Measurements from ENCODE around the gene RHOB. TPM values are rescaled to one million over a fixed set of nuclear protein-coding genes. Genes with fewer than 3 reads are reported as not detected.
"Not testable (repeated sequence)": the region's sequence is repeated elsewhere in the genome, so short reads cannot be mapped to it uniquely, and the experiment has no call there.

Gene RHOB
- polyA plus RNA-seq, 3 donors: 70.6 to 93.3 (median 81.6) TPM

- no peak for DNase-seq (ENCODE audit: low read depth in 3 of 3, low spot score in 2 of 3)
These were observed 4.5 kb downstream of the RHOB start for GRCh38 chr2:20451341-20451740.

- no peak for DNase-seq (ENCODE audit: low read depth in 3 of 3, low spot score in 2 of 3)
These were observed 5.1 kb downstream of the RHOB start for GRCh38 chr2:20451761-20452499.

GRCh38 chr2:20452551-20452950 lies 5.7 kb downstream of the RHOB start:
- no peak for DNase-seq (ENCODE audit: low read depth in 3 of 3, low spot score in 2 of 3)

- no peak for DNase-seq (ENCODE audit: low read depth in 3 of 3, low spot score in 2 of 3)
These were observed 6.2 kb downstream of the RHOB start for GRCh38 chr2:20453087-20453486.

DNA sequence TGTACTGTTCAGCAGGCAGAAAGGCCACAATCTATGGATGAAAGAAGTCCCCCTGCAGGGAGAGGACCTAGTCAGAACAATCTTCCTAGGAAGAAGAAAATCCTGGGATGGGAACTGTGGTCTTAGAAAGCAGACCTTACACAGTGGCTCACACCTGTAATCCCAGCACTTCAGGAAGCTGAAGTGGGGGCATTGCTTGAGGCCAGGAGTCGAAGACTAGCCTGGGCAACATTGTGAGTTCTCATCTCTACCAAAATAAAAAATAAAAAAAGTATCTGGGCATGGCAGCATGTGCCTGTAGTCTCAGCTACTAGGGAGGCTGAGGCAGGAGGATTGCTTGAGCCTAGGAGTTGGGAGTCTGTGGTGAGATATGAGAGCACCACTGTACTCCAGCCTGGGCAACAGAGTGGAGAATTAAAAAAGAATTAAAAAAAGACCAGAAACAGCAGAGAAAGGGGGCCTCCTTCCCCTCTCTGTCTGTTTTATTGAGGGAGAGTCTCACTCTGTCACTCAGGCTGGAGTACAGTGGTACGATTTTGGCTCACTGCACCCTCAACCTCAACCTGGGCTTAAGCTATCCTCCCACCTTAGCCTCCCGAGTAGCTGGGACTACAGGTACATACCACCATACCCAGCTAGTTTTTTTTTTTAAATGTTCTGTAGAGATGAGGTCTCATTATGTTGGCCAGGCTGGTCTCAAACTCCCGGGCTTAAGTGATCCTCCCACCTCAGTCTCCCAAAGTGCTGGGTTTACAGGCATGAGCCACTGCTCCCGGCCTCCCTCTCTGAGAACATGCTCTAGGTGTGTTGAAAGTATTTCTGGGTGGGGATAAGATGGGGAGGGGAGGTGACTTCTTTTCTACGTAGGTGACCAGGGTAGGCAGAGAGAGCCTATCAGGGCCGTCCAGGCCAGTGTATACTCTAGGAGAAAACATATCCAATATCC lies 7.4 kb downstream of the RHOB start:
- DNase-seq (ENCODE audit: low read depth in 3 of 3, low spot score in 2 of 3): no peak

DNA sequence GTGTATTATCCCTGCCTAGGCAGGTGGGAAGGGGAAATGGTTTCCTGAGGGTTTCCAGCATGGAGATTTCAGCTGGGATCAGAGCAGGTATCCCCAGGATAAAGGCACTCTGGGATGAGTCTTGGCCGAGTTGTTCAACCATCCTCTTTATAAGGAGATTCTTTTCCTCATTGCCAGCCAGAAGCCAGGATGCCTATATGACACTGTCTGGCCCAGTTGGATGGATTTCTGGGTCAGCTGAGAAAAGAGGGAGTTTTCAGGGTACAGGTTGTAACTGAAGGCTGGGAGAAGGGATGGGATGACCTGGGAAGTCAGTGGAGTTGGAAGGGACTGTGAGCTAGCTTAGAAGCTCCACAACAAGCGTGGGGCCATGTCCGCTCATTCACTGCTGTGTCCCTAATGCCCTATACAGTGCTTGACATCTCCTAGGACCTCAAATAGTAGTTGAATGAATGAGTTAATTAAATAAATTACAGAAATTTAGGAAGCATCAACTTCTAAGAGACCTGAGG lies 8.3 kb downstream of the RHOB start:
- no peak for DNase-seq (ENCODE audit: low read depth in 3 of 3, low spot score in 2 of 3)

- DNase-seq (ENCODE audit: low read depth in 3 of 3, low spot score in 2 of 3): no peak
These were observed 9.3 kb downstream of the RHOB start for GRCh38 chr2:20456116-20456571.

- no peak for DNase-seq (ENCODE audit: low read depth in 3 of 3, low spot score in 2 of 3)
These were observed 10.0 kb downstream of the RHOB start for GRCh38 chr2:20456636-20457426.

- DNase-seq (ENCODE audit: low read depth in 3 of 3, low spot score in 2 of 3): no peak
These were observed 11.1 kb downstream of the RHOB start for GRCh38 chr2:20457661-20458630.

DNA sequence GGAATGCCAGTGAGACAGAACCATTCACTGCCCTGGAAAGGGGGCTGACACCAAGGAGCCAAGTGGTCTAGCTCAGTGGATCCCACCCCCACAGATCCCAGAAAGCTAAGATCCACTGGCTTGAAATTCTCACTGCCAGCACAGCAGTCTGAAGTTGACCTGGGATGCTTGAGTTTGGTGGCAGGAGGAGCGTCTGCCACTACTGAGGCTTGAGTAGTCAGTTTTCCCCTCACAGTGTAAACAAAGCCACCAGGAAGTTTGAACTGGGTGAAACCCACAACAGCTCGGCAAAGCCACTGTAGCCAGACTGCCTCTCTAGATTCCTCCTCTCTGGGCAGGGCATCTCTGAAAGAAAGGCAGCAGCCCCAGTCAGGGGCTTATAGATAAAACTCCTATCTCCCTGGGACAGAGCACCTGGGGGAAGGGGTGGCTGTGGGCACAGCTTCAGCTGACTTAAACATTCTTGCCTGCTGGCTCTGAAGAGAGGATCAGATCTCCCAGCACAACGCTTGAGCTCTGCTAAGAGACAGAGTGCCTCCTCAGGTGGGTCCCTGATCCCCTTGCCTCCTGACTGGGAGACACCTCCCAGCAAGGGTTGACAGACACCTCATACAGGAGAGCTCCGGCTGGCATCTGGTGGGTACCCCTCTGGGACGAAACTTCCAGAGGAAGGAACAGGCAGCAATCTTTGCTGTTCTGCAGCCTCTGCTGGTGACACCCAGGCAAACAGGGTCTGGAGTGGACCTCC lies 12.0 kb downstream of the RHOB start:
- not testable (repeated sequence) for DNase-seq (ENCODE audit: low read depth in 3 of 3, low spot score in 2 of 3)

DNA sequence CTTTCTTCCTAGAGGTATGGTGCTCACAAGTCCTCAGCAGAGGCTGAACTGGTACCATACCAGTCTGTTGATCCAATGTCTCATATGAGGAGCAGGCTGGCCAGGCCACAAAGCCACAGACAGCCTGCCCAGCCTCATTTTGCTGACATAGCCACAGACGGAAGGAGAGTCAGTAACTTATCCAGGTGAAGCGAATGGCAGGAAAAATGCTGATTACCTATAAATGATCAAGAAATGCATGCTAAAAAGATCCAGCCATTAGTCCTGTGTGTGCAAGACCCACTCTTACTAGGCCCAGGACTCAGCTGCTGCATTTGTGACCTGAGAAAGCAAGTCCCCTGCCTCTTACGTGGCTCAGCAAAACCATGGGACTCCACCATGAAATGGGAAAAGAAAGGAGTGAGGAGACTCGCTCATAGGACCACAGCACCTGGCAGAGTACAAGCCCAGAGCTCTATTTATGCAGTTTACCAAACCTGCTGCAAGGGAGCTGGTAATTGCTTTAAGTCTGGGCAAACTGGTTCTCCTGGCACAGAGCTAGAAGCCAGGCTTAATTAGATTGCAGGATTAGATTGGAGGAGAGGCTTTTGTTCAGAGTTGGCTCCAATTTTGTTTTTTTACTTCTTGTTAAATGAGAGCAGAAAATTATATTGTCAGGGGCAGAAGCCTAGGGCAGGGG lies 19.0 kb downstream of the RHOB start:
- DNase-seq (ENCODE audit: low read depth in 3 of 3, low spot score in 2 of 3): no peak

GRCh38 chr2:20467789-20468548 lies 21.1 kb downstream of the RHOB start:
- no peak for DNase-seq (ENCODE audit: low read depth in 3 of 3, low spot score in 2 of 3)

DNA sequence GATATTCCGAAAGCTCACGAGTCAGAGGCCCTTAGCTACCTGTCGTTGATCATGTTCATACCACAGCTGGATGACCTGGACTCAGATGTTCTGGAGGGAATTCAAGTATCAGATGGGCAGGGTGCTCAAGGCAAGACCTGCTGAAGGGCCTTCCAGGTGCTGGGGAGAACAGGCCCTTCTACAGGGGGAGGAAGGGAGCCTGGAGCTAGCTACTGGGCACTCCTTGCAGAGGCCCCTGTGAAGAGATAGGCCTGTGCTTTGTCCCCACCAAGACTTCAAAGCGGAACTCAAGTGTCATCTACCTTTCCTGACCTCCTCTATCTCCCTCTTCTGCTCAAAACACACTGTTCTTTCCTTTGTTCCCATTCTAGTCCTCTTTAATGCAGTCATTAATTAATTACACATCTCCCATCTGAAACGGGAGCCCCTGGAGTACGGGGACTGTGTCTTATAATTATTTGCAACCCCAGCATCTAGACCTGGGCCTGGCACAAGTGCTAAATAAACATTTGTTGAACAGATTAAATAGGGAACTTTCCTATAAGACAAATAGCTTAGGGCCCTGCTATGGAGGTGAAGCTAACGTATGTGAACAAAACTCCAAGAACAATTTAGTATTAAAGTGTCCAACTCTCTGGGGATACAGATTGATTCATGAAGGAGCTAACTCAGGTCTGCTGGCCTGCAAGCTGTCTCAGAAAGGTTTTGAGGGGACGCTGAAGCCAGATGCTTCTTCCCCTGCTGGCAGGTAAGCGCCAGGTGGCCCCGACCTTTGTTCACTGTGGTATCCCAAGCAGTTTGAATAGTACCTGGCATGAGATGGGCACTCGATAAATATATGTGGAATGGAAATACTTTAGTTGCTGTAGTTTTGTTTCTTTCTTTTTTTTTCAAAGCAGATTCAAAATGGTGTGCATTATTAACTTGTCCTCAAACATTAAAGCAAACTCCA lies 22.0 kb downstream of the RHOB start:
- DNase-seq (ENCODE audit: low read depth in 3 of 3, low spot score in 2 of 3): no peak

DNA sequence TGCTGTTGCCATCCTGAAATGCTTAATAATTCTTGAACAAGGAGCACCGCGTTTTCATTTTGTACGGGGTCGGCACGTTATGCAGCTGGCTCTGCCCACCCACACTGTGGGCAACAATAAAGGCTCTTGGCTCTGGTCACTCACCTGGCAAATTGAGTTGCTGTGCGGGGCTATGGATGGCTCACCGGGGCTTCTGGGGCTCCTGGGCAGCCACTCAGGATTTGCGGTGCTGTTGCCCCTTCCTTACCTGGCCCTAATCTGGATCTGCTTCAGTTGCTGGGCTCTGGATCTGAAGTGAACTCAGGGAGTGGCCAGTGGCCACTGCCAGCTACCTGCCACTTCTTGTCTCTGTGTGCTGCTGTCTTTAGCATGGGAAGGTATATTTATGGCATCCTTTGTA lies 22.7 kb downstream of the RHOB start:
- no peak for DNase-seq (ENCODE audit: low read depth in 3 of 3, low spot score in 2 of 3)

- DNase-seq (ENCODE audit: low read depth in 3 of 3, low spot score in 2 of 3): no peak
These were observed 23.3 kb downstream of the RHOB start for GRCh38 chr2:20470211-20470610.

- DNase-seq (ENCODE audit: low read depth in 3 of 3, low spot score in 2 of 3): no peak
These were observed 24.3 kb downstream of the RHOB start for GRCh38 chr2:20471148-20471547.

All from right renal cortex interstitium (tissue), 3 donors.